ENCODE results near the gene VAMP5. TPM values are rescaled to one million over a fixed set of nuclear protein-coding genes. Genes with fewer than 3 reads are reported as not detected.

VAMP5 gene
- total RNA-seq, 1 donor from 2014 or later = not detected

DNA sequence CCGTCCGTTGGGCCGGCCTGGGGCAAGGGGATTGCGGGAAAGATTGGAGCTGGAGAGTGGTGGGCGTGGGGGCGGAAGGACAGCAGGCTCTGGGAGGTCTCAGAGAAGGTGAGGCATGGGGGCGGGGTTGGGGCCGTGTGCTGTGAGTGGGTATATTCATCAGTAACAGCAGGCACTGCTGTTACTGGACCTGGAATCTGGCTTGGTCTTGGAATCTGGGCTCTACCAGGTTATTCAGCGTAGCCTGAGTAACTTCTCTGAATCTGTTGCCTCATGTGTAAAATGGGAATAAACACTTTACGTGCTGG is 11.7 kb downstream of the VAMP5 start:
- Histone ChIP-seq H3K9ac (peak overlapping the region; percentile 65), H3K4me2 (peak overlapping the region; percentile 87), H3K4me1 (peaks cover 6% of the 10 kb centered on the region), H3K27ac (no peak overlapping the region), H3K9me3 (ENCODE audit: low read depth) (no peaks in the 10 kb centered on the region), H3K36me3 (no peaks in the 10 kb centered on the region), H4K20me1 (ENCODE audit: low read depth) (peaks cover 10% of the 10 kb centered on the region), H2AFZ (replicated peaks) (peak overlapping the region; percentile 47), H3F3A (ENCODE audit: low read depth) (peaks cover 3% of the 10 kb centered on the region), H3K79me2 (ENCODE audit: low read depth) (peaks cover 25% of the 10 kb centered on the region), H3K27me3 (no peaks in the 10 kb centered on the region), H3K4me3 (peak overlapping the region; percentile 76)
- peaks cover 34% of the 10 kb centered on the region for H3K4me1 Mint-ChIP-seq
- H3K4me3 Mint-ChIP-seq = peak overlapping the region; percentile 97
- DNase-seq (ENCODE audit: low spot score) = no peak
- H3K27me3 Mint-ChIP-seq (ENCODE audit: insufficient read depth, low read depth) = peaks cover 4% of the 10 kb centered on the region
- TF ChIP-seq, protein P1, sequence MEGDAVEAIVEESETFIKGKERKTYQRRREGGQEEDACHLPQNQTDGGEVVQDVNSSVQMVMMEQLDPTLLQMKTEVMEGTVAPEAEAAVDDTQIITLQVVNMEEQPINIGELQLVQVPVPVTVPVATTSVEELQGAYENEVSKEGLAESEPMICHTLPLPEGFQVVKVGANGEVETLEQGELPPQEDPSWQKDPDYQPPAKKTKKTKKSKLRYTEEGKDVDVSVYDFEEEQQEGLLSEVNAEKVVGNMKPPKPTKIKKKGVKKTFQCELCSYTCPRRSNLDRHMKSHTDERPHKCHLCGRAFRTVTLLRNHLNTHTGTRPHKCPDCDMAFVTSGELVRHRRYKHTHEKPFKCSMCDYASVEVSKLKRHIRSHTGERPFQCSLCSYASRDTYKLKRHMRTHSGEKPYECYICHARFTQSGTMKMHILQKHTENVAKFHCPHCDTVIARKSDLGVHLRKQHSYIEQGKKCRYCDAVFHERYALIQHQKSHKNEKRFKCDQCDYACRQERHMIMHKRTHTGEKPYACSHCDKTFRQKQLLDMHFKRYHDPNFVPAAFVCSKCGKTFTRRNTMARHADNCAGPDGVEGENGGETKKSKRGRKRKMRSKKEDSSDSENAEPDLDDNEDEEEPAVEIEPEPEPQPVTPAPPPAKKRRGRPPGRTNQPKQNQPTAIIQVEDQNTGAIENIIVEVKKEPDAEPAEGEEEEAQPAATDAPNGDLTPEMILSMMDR (IDR thresholded peaks at IDR 0.05) = no peak
- TF ChIP-seq EZH2 (IDR thresholded peaks at IDR 0.05) (no peak), EZH2phosphoT487 (IDR thresholded peaks at IDR 0.05) (no peak)
- H3K9me3 Mint-ChIP-seq = no peaks in the 10 kb centered on the region
- H3K27ac Mint-ChIP-seq = peak overlapping the region; percentile 76
- no peaks in the 10 kb centered on the region for H3K36me3 Mint-ChIP-seq

DNA sequence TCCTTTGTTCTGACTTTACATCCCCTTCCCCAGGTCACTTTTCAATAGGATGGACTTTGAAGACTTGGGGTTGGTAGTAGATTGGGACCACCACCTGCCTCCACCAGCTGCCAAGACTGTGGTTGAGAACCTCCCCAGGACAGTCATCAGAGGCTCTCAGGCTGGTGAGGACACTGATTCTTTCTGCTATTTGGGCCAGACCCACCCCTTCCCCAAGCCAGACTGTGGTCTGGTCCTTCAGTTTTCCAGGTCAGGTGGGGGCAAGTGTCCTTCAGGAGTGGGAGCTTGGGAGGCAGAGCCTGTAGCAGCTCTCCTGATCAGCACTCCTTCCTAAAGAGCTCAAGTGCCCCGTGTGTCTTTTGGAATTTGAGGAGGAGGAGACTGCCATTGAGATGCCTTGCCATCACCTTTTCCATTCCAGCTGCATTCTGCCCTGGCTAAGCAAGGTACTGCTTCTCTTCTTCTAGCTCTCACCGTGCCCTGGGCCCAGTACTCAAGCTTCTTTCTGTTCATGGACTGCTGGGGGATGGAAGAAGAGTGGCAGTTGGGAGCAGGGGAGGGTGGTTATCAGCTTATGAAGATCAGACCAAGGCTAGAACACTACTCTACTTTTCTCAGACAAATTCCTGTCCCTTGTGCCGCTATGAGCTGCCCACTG is 12.4 kb downstream of the VAMP5 start:
- peak overlapping the region; percentile 87 for H3K4me2 ChIP-seq
- peak overlapping the region; percentile 76 for H3K4me3 ChIP-seq
- peaks cover 8% of the 10 kb centered on the region for H3K4me1 ChIP-seq
- Mint-ChIP-seq H3K4me1 (peaks cover 32% of the 10 kb centered on the region), H3K27ac (no peak overlapping the region), H3K36me3 (no peaks in the 10 kb centered on the region), H3K9me3 (no peaks in the 10 kb centered on the region), H3K4me3 (peak overlapping the region; percentile 97), H3K27me3 (ENCODE audit: insufficient read depth, low read depth) (peaks cover 7% of the 10 kb centered on the region)
- H4K20me1 ChIP-seq (ENCODE audit: low read depth) = peaks cover 13% of the 10 kb centered on the region
- no peaks in the 10 kb centered on the region for H3K36me3 ChIP-seq
- no peaks in the 10 kb centered on the region for H3K27me3 ChIP-seq
- no peak overlapping the region for H3K27ac ChIP-seq
- TF ChIP-seq EZH2phosphoT487 (IDR thresholded peaks at IDR 0.05) = no peak
- TF ChIP-seq, protein P1 (IDR thresholded peaks at IDR 0.05) = no peak
- TF ChIP-seq EZH2 (IDR thresholded peaks at IDR 0.05) = no peak
- H2AFZ ChIP-seq (replicated peaks) = no peak overlapping the region
- peak overlapping the region; percentile 65 for H3K9ac ChIP-seq
- no peaks in the 10 kb centered on the region for H3K9me3 ChIP-seq (ENCODE audit: low read depth)
- H3K79me2 ChIP-seq (ENCODE audit: low read depth) = peaks cover 25% of the 10 kb centered on the region
- DNase-seq (ENCODE audit: low spot score) = no peak
- peaks cover 3% of the 10 kb centered on the region for H3F3A ChIP-seq (ENCODE audit: low read depth)

DNA sequence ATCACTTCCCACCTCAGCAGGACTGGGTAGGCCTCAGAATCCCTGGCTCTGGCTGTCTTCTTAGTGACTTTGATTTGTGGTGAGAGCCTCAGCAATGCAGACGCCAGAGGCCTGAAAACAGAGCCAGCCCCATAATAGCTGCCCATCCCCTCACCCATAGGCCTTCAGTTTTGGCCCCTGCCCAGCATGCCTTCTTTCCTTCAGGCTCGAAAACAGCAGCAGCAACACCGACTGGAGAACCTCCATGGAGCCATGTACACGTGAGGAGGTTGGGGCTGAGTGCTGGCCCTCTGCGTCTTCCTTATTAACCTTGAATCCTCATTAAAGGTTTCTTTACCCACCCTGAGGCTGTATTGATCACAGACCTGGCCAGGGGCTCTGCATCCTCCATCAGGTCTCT is 13.0 kb downstream of the VAMP5 start:
- no peak overlapping the region for H3K9ac ChIP-seq
- TF ChIP-seq, protein P1 (IDR thresholded peaks at IDR 0.05) = no peak
- no peak for TF ChIP-seq EZH2phosphoT487 (IDR thresholded peaks at IDR 0.05)
- TF ChIP-seq EZH2 (IDR thresholded peaks at IDR 0.05) = no peak
- Mint-ChIP-seq H3K27me3 (ENCODE audit: insufficient read depth, low read depth) (peaks cover 9% of the 10 kb centered on the region), H3K9me3 (no peaks in the 10 kb centered on the region), H3K4me3 (peak overlapping the region; percentile 97), H3K27ac (no peak overlapping the region), H3K36me3 (no peaks in the 10 kb centered on the region), H3K4me1 (peaks cover 34% of the 10 kb centered on the region)
- peaks cover 25% of the 10 kb centered on the region for H3K79me2 ChIP-seq (ENCODE audit: low read depth)
- peaks cover 3% of the 10 kb centered on the region for H3F3A ChIP-seq (ENCODE audit: low read depth)
- no peak overlapping the region for H2AFZ ChIP-seq (replicated peaks)
- H3K4me1 ChIP-seq = peaks cover 9% of the 10 kb centered on the region
- DNase-seq (ENCODE audit: low spot score) = no peak
- no peaks in the 10 kb centered on the region for H3K27me3 ChIP-seq
- peaks cover 18% of the 10 kb centered on the region for H4K20me1 ChIP-seq (ENCODE audit: low read depth)
- H3K4me2 ChIP-seq = no peak overlapping the region
- H3K27ac ChIP-seq = no peak overlapping the region
- no peaks in the 10 kb centered on the region for H3K36me3 ChIP-seq
- no peak overlapping the region for H3K4me3 ChIP-seq
- H3K9me3 ChIP-seq (ENCODE audit: low read depth) = no peaks in the 10 kb centered on the region
